HG02870 (cell line): ENCODE measurements around the gene HCLS1.
A peak's percentile ranks its signal among the peaks of the same experiment; 100 is the strongest.
"Not testable (repeated sequence)": the region's sequence is repeated elsewhere in the genome, so short reads cannot be mapped to it uniquely, and the experiment has no call there.

Source experiments
- ATAC-seq: cut with Tn5 transposase; IDR thresholded peaks from one replicate; pipeline ENCODE4 v1.9.1; 2021; ENCODE audit warnings: mild to moderate bottlenecking, moderate library complexity; ENCODE audit not compliant: unreplicated experiment

The HCLS1 gene, protein sequence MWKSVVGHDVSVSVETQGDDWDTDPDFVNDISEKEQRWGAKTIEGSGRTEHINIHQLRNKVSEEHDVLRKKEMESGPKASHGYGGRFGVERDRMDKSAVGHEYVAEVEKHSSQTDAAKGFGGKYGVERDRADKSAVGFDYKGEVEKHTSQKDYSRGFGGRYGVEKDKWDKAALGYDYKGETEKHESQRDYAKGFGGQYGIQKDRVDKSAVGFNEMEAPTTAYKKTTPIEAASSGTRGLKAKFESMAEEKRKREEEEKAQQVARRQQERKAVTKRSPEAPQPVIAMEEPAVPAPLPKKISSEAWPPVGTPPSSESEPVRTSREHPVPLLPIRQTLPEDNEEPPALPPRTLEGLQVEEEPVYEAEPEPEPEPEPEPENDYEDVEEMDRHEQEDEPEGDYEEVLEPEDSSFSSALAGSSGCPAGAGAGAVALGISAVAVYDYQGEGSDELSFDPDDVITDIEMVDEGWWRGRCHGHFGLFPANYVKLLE

DNA sequence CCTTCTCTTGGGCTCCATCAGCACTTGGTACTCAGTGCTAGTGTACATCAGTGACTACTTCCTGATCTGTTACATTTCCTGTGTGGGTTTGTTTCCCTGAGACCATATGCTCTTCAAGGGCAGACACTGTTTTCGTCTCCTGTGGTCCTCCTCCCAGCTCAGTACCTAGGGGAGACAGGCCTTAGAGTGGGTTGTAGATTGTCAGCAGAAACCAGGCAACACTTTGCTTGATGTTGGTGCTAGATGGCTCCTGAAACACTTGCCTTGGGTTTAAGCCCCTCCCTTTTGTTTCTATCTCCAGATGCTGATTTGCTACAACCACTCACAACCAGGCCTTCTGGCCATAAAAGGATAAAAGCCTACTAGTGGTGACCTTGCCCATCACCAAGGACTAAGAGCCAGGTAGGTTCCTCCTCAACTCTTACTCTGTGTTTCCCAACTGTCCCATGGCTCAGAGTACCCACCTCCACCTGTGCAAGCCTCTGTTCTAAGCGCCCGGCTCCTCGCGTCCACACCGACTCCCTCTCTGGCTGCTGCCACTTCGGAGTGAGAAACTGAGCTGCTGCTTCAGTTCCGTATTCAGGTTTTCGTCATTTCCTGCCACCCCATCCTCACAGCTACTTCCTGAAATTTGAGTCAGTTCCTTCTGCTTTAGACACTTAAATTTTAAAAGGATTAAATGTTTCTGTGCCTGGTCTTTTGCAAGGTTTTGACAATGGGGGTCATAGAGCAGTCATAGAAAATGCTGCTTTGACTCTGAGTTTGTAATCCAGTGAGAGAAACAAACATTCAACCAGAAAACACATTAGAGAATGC is at the start of gene HCLS1:
HCLS1 (minus strand) TSS at position 548 of the 816 bp plus-strand sequence. CDS start 2,556 bp downstream, outside the sequence.
- peak; percentile 80 for ATAC-seq

DNA sequence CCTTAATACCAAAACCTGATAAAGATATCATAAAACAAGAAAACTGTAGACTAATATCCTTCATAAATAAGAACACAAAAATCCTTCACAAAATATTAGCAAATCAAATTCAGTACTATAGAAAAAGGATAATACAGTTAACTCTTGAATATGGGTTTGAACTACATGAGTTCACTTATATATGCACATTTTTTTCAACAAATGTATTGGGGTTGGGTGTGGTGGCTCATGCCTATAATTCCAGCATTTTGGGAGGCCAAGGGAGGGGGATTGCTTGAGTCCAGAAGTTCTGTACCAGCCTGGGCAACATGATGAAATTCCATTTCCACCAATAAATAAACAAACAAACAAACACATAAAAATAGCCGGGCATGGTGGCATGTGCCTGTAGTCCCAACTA is 49.6 kb upstream of the HCLS1 start:
- no peak for ATAC-seq

DNA sequence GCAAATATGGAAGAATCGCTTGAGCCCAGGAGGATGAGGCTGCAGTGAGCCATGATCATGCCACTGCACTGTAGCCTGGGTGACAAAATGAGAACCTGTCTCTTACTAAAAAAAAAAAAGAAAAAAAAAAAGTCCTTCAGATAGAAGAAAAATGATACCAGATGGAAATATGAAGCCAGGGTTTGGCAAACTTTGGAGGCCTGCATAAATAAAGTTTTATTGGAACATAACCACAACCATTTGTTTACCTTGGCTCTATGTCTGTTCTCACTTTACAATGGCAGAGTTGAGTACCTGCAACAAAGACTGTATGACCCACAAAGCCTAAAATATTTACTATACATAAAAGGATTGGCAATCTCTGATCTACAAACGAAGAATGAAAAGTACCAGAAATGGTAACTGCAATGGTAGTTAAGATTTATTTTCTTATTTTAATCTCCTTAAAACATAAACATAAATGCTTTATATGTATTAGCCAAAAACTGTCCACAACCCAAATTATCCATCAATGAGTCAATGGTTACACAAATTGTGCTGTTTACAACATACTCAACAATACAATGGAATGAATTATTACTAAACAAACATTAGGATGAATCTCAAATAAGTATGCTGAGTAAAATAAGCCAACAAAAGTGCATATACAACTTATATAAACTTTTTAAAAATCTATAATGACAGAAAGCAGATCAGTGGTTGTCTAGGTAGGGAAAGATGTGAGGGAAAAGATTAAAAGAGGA is 47.0 kb upstream of the HCLS1 start:
- ATAC-seq, result no peak

DNA sequence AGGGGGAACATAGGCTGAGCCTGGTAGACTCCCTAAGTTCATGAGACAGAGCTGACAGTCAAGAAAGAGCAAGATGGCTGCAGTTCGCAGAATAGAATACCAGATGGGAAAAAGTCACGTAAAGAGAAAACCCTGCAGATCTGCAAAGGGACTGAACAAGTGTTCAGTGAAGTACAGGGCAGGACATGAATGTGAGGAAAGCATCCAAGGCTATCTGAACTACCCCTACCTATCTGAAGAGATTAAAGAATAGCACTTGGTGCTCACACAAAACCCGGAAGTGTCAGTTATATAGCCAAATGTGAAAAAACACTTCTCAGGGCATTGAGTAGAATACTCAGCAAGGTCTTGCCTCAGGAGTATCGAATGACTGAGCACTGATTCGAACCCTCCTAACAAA is 44.8 kb upstream of the HCLS1 start:
- no peak for ATAC-seq

DNA sequence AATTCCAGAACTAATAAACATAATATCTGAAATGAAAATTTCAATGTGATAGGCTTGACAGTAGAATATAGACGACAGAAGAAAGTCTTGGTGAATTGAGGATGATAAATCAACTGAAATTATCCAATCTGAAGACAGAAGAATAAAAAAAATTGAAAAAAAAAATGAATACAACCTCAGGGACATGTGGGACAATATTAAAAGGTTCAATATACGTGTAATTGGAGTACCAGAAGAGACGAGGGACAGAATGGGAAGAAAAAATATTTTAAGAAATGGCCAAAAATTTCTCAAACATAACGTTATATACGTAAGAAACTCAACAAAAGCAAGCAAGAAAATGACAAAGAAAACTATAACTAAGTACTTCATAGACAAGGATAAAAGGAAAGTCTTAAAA is 43.3 kb upstream of the HCLS1 start:
- ATAC-seq, result no peak

DNA sequence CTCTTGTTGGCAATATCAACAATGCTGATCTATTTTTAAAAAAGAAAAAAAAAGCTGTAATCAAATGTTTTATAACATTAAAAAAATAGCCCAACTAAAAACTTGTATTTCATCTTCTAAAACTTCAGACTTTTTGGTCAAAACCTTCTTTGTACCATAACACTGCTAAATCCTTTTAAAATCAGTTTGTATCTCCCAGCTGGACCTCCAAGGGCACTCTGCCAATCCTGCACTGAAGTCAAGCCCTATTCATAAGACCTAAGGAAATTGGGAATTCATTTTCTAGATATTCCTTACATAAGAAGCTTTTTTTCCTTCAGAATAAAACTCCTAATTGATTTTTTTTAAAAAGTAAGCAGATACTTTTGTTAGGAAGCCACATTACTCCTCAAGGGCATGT is 38.2 kb upstream of the HCLS1 start:
- ATAC-seq, result no peak

DNA sequence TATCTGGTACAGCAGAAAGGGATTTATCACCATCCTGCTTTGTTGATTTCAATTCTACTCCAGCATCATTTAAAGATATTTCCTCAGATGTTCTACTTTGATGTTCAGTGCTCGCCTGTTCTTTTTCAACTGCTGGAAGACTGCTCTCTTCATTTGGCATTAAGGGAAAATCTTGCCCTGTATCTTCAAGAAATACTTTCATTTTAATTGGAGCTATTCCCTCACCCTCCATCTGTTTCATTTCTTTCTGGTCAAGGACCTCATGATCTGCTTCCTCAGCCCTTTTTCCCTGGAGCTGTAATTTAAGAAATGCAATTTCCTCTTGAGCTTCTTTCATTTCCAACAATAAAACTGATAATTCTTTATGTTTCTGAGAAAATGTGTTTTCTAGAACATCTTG is 37.8 kb upstream of the HCLS1 start:
- ATAC-seq, result no peak

DNA sequence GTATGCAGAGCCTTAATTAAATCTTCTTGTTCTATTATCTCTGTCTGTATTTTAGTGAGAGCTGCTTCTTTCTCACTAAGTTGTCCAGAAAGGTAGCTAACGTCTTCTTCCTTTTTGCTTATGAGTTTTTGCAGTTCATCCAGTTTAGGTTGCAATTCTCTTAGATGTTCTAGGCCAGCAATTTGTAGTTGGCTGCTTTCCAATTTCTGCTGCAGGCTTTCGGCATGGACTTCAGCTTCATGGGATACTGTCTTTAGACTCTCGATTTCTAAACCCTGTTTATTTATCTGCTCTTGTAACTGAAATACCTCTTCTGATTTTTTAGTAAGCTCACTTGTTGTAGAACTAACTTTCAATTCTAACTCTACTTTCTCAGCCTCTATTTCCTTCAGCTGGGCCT is 35.5 kb upstream of the HCLS1 start:
- ATAC-seq, result no peak

DNA sequence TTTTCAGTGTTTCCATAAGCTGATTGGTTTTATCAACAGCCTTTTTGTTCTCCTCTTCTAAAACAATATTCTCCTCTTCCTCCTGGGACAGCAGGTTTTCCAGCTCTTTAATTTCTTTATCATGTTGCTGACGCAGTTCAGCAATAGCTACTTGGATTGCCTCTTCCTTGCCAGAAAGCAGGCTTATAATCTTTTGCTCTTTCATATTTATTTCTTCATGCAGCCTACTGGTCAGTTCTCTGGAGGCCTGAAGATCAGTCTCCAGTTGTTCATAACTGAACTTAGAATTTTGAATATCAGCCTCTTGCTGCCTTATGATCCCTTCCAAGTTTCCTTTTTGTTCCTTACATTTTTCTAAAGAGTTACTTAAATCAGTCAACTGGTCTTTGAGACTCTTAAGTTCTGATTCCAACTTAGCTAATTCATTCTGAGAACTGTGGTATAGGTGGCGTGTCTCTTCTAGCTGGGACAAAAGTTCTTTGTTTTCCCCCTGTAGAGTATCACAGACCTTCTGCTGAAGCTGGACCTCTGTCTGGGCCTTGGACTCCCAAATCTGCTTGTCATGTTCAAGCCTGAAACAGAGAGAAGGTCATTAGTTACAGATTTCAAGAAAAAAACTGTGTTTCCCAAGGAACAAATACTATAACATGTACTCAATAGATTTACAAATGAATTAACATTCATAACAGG is 31.5 kb upstream of the HCLS1 start:
- no peak for ATAC-seq

DNA sequence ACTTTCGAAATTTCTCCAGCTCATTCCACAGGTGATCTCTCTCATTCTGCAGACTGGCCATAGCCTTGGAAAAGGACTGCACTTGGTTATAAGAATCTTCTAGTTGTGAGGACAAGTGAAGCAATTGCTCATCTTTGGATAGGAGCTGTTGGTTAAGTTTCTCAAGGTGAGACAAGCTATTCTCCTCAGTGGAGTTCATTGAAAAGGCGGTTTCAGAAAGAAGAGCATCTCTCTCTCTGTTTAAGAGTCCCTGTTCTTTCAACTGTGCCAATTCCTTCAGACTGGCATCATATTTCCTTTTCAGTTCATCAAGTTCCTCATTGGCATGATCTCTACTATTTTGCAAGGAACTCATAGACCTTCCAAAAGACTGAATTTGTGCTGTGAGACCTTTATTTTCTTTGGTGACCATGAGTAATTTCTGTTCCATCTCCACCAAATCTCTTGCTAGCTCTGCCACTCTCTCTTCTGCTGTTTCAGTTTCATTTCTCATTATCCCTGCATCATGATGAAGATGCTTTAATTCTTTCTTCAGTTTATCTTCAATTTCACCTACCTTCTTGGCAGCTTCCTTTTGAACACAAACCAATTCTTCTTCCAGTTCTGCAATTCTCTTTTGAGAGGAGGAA is 30.2 kb upstream of the HCLS1 start:
- peak; percentile 87 for ATAC-seq

DNA sequence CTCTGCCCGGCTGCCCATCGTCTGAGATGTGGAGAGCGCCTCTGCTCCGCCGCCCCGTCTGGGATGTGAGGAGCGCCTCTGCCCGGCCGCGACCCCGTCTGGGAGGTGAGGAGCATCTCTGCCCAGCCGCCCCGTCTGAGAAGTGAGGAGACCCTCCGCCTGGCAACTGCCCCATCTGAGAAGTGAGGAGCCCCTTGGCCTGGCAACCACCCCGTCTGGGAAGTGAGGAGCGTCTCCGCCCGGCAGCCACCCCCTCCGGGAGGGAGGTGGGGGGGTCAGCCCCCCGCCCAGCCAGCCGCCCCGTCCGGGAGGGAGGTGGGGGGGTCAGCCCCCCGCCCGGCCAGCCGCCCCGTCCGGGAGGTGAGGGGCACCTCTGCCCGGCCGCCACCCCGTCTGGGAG is 28.0 kb upstream of the HCLS1 start:
- not testable (repeated sequence) for ATAC-seq

DNA sequence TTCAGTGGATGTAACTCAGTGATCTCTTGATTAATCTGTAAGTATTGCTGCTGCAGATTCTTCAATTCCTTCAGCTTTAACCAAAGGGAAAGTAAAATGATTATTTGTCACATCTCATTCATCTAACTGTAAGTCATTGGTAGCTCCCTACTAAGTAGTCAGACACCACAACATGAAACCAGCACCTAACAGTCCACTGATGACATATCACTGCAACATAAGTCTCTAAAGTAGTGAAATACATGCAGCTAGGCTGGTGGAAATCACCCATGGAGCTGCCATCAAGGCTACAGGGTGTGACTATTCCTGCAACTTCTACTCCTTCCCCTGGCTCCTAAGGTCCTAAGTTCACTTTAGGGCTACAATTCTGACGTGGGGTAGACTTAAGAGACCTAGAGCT is 21.1 kb upstream of the HCLS1 start:
- ATAC-seq, result no peak

DNA sequence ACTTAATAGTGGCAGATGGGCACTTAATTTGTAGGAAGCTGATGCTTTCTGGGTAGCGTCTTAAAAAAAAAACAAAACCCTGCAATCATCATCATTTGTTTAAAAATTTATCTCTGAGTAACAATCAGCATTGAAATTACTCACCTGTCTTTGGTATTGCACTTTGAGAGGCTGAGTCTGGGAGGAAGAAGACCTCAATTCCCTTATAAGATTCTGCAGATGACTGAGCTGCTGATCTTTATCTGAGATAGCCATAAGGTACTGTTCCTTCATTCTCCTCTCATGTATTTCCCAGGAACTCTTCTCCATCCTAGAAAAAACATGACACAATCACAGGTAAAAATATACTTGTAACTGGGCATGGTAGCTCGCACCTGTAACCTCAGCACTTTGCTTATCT is 16.4 kb upstream of the HCLS1 start:
- ATAC-seq, result no peak

DNA sequence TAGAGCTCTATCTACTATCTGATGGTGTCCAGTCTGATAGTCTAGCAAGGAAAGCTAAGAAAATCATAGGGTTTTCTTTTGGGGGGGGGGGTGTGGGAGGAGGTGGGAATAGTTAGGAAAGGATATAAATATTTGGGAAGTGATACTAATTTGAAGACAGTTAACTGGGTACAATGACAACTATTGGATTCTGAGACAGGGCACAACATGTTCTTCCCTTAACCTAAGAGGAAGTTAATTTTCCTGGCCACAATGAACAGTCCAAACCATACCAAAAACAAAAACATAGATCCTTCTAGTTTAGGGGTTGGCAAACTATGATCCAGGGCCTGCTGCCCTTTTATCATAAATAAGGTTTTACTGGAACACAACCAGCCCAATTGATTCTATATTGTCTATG is 10.0 kb upstream of the HCLS1 start:
- ATAC-seq, result no peak

DNA sequence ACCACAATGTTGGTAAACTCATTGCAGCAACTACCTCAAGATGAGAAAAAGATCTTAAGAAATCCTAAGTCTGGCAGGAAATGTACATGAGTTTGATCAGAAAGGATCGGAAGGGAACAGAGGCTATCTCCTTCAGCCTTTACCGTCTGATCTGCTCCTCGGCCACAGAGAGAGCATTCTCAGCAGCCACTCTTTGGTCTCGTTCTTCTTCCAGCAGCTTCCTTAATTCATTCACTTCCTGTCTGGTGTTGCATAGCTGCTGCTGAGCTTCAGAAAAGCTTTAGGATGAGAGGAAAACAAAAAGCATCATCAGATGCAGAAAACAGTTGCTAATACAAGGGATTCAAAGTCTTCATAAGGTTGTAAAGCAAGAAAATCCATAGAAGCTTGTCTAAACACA is 6.6 kb upstream of the HCLS1 start:
- no peak for ATAC-seq

DNA sequence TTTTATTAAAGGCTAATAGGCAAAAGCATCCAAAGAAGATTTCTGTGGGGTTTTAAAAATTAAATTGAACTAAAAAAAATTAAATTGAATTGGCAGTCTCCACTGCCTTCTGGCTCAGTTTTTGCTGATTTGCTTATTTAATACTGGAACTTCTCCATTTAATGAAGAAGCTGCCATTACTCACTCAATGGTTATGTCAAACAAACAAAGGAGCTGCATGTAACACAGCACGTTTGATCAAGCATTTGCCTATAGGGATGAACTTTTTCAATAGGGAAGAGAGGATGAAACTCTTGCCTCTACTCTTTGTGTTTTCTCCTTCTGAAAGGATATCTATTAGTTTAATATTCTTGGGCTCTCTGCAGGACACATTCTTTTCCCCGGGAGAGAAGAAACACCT is 4.8 kb upstream of the HCLS1 start:
- no peak for ATAC-seq

DNA sequence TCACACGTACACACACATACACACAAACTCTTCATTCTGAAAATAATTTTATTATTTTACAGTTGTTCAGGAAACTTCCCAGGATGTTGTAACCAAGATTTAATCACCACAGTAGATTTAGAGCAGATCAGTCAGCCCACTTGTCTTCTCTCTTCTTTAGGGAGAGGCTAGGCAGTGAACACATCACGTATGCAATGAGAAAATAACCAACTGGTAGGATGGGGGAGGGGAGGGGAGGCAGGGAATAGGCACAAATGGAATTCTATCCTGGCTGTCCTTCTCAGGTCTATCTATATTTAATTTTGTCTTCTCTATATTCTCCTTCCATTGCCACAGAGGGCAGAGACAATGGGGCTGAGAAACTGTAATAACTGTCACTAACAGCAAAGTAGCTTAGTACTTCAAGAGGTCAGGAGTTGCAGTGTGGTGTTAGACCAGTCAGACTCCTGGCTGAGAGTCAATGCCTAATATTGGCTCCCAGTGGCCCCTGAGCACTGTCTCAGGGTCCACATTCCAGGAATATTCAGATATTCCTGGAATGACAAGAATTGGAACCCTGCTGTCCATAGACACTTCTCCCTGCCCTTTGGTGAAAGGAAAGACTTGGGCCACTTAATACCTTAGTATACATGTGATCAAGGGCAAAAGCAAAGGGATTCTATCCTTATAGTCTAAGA is 2.6 kb upstream of the HCLS1 start:
- ATAC-seq, result no peak

DNA sequence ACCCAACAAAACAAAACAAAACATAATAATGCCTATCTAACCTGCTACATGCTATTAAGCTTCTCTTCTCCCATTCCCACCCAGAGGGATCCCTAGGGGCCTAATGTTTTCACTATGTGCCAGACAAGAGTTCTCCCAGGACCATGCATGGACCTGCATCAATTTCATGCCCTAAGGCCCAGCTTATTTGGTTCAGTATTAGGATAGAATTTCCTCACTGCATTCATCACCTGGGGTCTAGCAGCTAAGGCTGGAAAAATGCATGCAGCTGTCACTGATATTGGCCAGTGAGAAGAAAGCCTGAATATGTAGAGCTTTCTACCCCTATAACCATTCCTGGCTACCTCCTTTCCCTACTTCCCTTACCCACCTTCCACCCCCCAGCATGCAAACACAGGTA is 2.0 kb upstream of the HCLS1 start:
- ATAC-seq, result no peak

DNA sequence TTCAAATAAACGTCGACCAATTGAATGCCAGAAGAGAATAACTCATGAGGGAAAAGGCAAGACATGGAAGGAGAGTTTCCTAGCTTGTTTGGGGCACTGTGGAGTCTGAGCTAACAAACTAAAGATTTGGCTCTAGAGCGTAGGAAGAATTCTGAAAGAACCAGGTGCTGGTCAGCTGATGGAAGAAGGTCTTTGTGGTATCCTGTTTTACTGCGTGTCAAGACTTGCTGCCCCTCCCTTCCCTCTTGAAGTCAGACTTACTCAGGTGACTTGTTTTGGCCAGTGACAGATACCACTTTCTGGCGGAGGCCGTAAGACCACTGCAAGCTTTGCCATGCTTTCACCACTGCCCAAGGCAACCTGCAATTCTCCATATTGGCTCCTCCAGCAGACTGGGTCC is 673 bp upstream of the HCLS1 start:
- no peak for ATAC-seq

DNA sequence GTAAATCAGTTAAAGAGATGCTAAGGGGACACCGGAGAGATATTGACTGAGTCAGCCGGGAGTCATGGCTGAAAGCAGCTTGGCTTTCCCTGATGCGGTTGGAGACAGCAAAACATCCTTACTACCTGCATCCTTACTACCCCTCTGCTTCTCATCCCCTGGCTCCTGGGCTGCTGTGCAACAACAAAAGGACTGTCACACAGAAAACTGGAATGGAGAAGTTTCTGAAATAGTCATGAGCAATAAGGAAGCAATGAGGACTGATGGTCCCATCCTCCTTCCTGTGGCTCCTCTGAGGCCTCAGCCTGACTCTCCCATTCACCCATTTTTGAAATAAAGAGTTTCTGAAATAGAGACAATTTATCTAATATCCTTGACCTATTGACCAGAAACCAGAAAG is 1.1 kb downstream of the HCLS1 start:
- no peak for ATAC-seq
